GM12878 (cell line): ENCODE measurements around the gene MRPL46. TPM values are rescaled to one million over a fixed set of nuclear protein-coding genes. Genes with fewer than 3 reads are reported as not detected.

Experiments used
- ATAC-seq: fragments of 200-7000 bp; cut with Tn5 transposase; 3 replicates; pipeline ENCODE4 v1.9.1; 2020; ENCODE audit warnings: mild to moderate bottlenecking, moderate library complexity
- BruUV-seq: library from RNA; stranded (reverse); fragments of 400-500 nt; replicated peaks from 2 replicates; lab custom pipeline; 2021; lab: Mats Ljungman, UMichigan
- CTCF ChIA-PET: fragments of 300-600 bp; sonication (Branson Sonifier 250); formaldehyde crosslinking; extraction: SDS; loops from one replicate; lab custom pipeline; 2021; ENCODE audit warnings: inconsistent platforms; lab: Yijun Ruan, JAX
- POLR2A ChIA-PET: fragments of 350-600 bp; formaldehyde crosslinking; extraction: SDS; loops from one replicate; lab custom pipeline; 2021; ENCODE audit warnings: inconsistent platforms; lab: Charles Lee
- RAD21 ChIA-PET: fragments of 300-600 bp; sonication (Branson Sonifier 250); formaldehyde crosslinking; loops from one replicate; lab custom pipeline; 2023; ENCODE audit warnings: antibody characterized with exemption; ENCODE audit not compliant: unreplicated experiment; lab: Charles Lee
- SMC1A ChIA-PET: fragments of 300-600 bp; sonication (Branson Sonifier 250); formaldehyde crosslinking; loops from one replicate; lab custom pipeline; 2023; ENCODE audit not compliant: unreplicated experiment, uncharacterized antibody; lab: Charles Lee
- DNase-seq: peaks from one replicate; pipeline ENCODE4 v3.0.0-alpha.2; 2011; ENCODE audit warnings: low read depth, low spot score
- FAIRE-seq: peaks from 3 replicates; lab custom pipeline; 2011; peaks lifted over from hg19 to GRCh38; lab: Jason Lieb, UNC
- H2AFZ ChIP-seq: 2 replicates; pipeline ENCODE4 v1.6.0; 2011; ENCODE audit warnings: low read depth, low read length, control low read depth; ENCODE audit not compliant: control insufficient read depth
- H3K27ac ChIP-seq: 2 replicates; pipeline ENCODE4 v1.5.1; 2011; ENCODE audit warnings: control low read depth; ENCODE audit not compliant: control insufficient read depth, insufficient read depth
- H3K27me3 ChIP-seq, 2 experiments: replicated peaks in 1 of 2; 2 replicates each; pipeline versions ENCODE4 v1.6.0 to v1.6.1; 2011; ENCODE audit warnings: low read length in 1 of 2; ENCODE audit not compliant: control insufficient read depth in 2 of 2, insufficient read depth in 2 of 2
- H3K36me3 ChIP-seq, 2 experiments: 2 replicates each; pipeline ENCODE4 v1.5.1; 2011; ENCODE audit warnings: low read length in 1 of 2; ENCODE audit not compliant: control insufficient read depth in 2 of 2, insufficient read depth in 2 of 2
- H3K4me1 ChIP-seq: 2 replicates; pipeline ENCODE4 v1.6.1; 2011; ENCODE audit warnings: mild to moderate bottlenecking, low read length, moderate library complexity, mixed read lengths; ENCODE audit not compliant: control insufficient read depth, insufficient read depth
- H3K4me2 ChIP-seq: 2 replicates; pipeline ENCODE4 v1.6.0; 2011; ENCODE audit warnings: control low read depth; ENCODE audit not compliant: control insufficient read depth, insufficient read depth
- H3K4me3 ChIP-seq: fragments of 200-600 bp; sonication (generic); 2 replicates; pipeline ENCODE4 v1.5.1; 2016
- H3K79me2 ChIP-seq: 2 replicates; pipeline ENCODE4 v1.6.0; 2011; ENCODE audit warnings: low read length; ENCODE audit not compliant: control insufficient read depth, insufficient read depth
- H3K9ac ChIP-seq: 2 replicates; pipeline ENCODE4 v1.8.0; 2011; ENCODE audit warnings: low read length, control low read depth, mixed read lengths; ENCODE audit not compliant: control insufficient read depth, insufficient read depth
- H3K9me3 ChIP-seq: replicated peaks from 3 replicates; pipeline ENCODE4 v1.5.1; 2011; ENCODE audit warnings: mild to moderate bottlenecking, low read length; ENCODE audit not compliant: control insufficient read depth, insufficient read depth
- H4K20me1 ChIP-seq: 2 replicates; pipeline ENCODE4 v1.6.0; 2011; ENCODE audit not compliant: control insufficient read depth, insufficient read depth
- ATF2 ChIP-seq: IDR thresholded peaks from 2 replicates; pipeline ENCODE4 v1.6.1; 2012; ENCODE audit warnings: low read length, inconsistent platforms
- FOS ChIP-seq: IDR thresholded peaks from 3 replicates; pipeline ENCODE4 v1.6.1; 2011; ENCODE audit warnings: borderline replicate concordance; ENCODE audit not compliant: insufficient read length; ENCODE audit errors: extremely low read depth
- HDGF ChIP-seq: fragments of 450-650 bp; IDR thresholded peaks from 2 replicates; pipeline ENCODE4 v1.6.1; 2016; ENCODE audit warnings: antibody characterized with exemption
- MEF2A ChIP-seq: IDR thresholded peaks from 2 replicates; pipeline ENCODE4 v1.6.1; 2011; ENCODE audit warnings: low read depth, mild to moderate bottlenecking, low read length, moderate library complexity; ENCODE audit not compliant: insufficient read depth
- NKRF ChIP-seq: fragments of 450-650 bp; conservative IDR thresholded peaks from 2 replicates; pipeline ENCODE4 v1.6.1; 2017; ENCODE audit warnings: mild to moderate bottlenecking, moderate library complexity
- PML ChIP-seq: IDR thresholded peaks from 2 replicates; pipeline ENCODE4 v1.6.1; 2012; ENCODE audit warnings: low read length, inconsistent platforms
- WGBS: methylation state at CpG from one replicate; pipeline ENCODE4 v1.1.6; 2016; ENCODE audit warnings: low lambda C conversion rate; ENCODE audit not compliant: insufficient replicate concordance, insufficient coverage; ENCODE audit errors: missing lambda C conversion rate; 5-methylcytosine and 5-hydroxymethylcytosine counted together
- in situ Hi-C: fragments of 300-500 bp; cut with MboI; formaldehyde crosslinking; loops from 9 replicates; pipeline ENCODE4 v1.14.3; 2018; ENCODE audit warnings: mixed read lengths
- intact Hi-C: fragments of 100-400 bp; cut with micrococcal nuclease; formaldehyde crosslinking; loops from one replicate; pipeline ENCODE4 v1.14.2; 2022; ENCODE audit not compliant: unreplicated experiment
- polyA plus RNA-seq, 11 experiments: library from polyadenylated mRNA; depleted of rRNA in 4 of 11; unstranded in 6 of 11; stranded (reverse) in 5 of 11; fragments of >200 nt; fragmentation: Nextera tagmentation in 4 of 11; fragmentation: Illumina TruSeq in 1 of 11; extraction: Ambion mirVana in 4 of 11; extraction: Trizol in 1 of 11; gene quantifications; 1 replicate in 1 of 11; 2 replicates in 10 of 11; pipeline versions ENCODE4 v1.2.1 to v1.2.3, GENCODE V29; 2011 to 2016; ENCODE audit warnings: inconsistent platforms in 2 of 11, missing spikeins in 2 of 11, low read depth in 1 of 11
- total RNA-seq, 4 experiments: library from RNA; depleted of rRNA in 3 of 4; stranded (reverse); fragments of >200 nt in 3 of 4; fragmentation: Illumina TruSeq in 1 of 4; extraction: Trizol in 1 of 4; gene quantifications; 2 replicates each; pipeline versions ENCODE4 v1.2.1 to v1.2.3, GENCODE V29; 2013 to 2021
- TF ChIP-seq, protein P1 (sequence below): fragments of 150-350 bp; IDR thresholded peaks from 2 replicates; pipeline ENCODE4 v1.6.1; 2016; ENCODE audit warnings: low read depth, low read length
- TF ChIP-seq, protein P2 (sequence below): IDR thresholded peaks from 2 replicates; pipeline ENCODE4 v1.6.1; 2011; ENCODE audit warnings: borderline replicate concordance, low read depth, mild to moderate bottlenecking, moderate library complexity, mixed read lengths, low read length; ENCODE audit not compliant: insufficient read depth; ENCODE audit errors: extremely low read length

The MRPL46 gene
- total and polyA plus RNA-seq, 10 of the 15 experiments (the other 5 are each of a cell fraction or from before 2014, with no cell fraction given), result 37.4 to 96.7 (median 52.9) TPM

DNA sequence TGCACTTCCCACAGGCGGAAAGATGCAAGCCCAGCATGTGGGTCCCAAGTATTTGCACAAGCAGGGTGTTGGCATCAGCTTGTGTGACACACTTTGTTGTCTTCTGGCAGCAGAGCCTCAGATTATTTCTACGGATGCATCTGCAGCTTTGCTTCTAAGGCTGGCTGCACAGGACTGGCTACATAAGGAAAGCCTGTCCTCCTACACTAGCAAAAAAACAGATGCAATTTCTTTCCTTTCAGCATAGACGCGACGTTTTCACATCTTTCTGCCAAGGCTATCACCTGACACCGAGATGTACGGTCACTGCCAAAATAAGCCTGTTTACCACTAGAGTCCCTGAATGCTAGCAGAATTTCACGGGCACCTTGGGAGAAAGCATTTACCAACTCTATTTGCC, 13.8 kb upstream of the MRPL46 start:
- no TSS peak for BruUV-seq
- in situ Hi-C loops (no loop called here), intact Hi-C loops (no loop called here)
- TF ChIP-seq, protein P1, sequence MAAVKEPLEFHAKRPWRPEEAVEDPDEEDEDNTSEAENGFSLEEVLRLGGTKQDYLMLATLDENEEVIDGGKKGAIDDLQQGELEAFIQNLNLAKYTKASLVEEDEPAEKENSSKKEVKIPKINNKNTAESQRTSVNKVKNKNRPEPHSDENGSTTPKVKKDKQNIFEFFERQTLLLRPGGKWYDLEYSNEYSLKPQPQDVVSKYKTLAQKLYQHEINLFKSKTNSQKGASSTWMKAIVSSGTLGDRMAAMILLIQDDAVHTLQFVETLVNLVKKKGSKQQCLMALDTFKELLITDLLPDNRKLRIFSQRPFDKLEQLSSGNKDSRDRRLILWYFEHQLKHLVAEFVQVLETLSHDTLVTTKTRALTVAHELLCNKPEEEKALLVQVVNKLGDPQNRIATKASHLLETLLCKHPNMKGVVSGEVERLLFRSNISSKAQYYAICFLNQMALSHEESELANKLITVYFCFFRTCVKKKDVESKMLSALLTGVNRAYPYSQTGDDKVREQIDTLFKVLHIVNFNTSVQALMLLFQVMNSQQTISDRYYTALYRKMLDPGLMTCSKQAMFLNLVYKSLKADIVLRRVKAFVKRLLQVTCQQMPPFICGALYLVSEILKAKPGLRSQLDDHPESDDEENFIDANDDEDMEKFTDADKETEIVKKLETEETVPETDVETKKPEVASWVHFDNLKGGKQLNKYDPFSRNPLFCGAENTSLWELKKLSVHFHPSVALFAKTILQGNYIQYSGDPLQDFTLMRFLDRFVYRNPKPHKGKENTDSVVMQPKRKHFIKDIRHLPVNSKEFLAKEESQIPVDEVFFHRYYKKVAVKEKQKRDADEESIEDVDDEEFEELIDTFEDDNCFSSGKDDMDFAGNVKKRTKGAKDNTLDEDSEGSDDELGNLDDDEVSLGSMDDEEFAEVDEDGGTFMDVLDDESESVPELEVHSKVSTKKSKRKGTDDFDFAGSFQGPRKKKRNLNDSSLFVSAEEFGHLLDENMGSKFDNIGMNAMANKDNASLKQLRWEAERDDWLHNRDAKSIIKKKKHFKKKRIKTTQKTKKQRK, result no peak
- TF ChIP-seq NKRF (no peak), HDGF (no peak), FOS (no peak), ATF2 (no peak), MEF2A (no peak), PML (no peak)
- TF ChIP-seq, protein P2, sequence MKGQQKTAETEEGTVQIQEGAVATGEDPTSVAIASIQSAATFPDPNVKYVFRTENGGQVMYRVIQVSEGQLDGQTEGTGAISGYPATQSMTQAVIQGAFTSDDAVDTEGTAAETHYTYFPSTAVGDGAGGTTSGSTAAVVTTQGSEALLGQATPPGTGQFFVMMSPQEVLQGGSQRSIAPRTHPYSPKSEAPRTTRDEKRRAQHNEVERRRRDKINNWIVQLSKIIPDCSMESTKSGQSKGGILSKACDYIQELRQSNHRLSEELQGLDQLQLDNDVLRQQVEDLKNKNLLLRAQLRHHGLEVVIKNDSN, result no peak
- H3K4me1 ChIP-seq, result no peaks in the 10 kb centered on the region
- no peak overlapping the region for H3K27ac ChIP-seq
- H4K20me1 ChIP-seq, result no peaks in the 10 kb centered on the region
- no peak for DNase-seq
- no peak overlapping the region for H3K9ac ChIP-seq
- no peaks in the 10 kb centered on the region for H3K79me2 ChIP-seq
- no peaks in the 10 kb centered on the region for H3K27me3 ChIP-seq
- no peak for ATAC-seq
- H3K4me3 ChIP-seq, result no peak overlapping the region
- FAIRE-seq, result no peak
- H2AFZ ChIP-seq, result no peak overlapping the region
- H3K9me3 ChIP-seq, result no peaks in the 10 kb centered on the region
- RAD21 ChIA-PET, result no interaction called here
- H3K36me3 ChIP-seq, result peaks cover 7 to 9% of the 10 kb centered on the region in 2 experiments
- SMC1A ChIA-PET, result no interaction called here
- H3K4me2 ChIP-seq, result no peak overlapping the region
- CTCF ChIA-PET, result no interaction called here
- 97% methylated on average over 8 of the region's 8 CpGs for WGBS
- POLR2A ChIA-PET, result no interaction called here
